ENCODE results near the gene SEC14L5.

SEC14L5 gene

DNA sequence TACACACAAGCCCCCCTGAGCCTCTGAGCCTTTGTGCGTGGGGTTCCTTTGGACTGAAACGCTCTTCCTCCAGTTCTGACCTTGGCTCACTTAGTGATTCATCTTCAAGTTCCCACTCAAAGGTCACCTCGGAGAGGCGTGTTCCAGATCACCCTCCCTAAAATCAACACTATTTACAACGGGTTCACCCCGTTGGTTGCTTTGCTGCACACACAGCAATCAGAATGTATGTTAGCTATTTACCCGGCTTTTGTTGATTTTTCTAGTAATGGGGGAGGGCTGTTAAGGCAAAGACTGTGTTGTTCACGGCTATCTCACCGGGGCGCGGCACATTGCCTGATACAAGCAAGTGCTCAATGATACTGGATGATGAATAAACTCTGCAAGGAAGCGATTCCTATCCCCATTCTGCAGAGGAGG, 74.6 kb downstream of the SEC14L5 start:
- Histone ChIP-seq H3K27me3 (ENCODE audit: control insufficient read depth, insufficient read depth, low read length, poor library complexity, severe bottlenecking) (peaks cover 9% of the 10 kb centered on the region), H3K9me3 (ENCODE audit: control insufficient read depth, low read length) (no peaks in the 10 kb centered on the region), H3K4me1 (ENCODE audit: control insufficient read depth, insufficient read depth, low read length) (peaks cover 11% of the 10 kb centered on the region), H3K27ac (ENCODE audit: insufficient read depth, low read depth, low read length, poor library complexity, severe bottlenecking) (no peak overlapping the region), H3K4me3 (ENCODE audit: insufficient read depth, low read depth, low read length) (peak overlapping the region; percentile 86), H3K36me3 (ENCODE audit: control insufficient read depth, insufficient read depth, low read length) (no peaks in the 10 kb centered on the region)
- WGBS, 2 experiments = 64 to 65% methylated on average over 12 of the region's 12 CpGs

DNA sequence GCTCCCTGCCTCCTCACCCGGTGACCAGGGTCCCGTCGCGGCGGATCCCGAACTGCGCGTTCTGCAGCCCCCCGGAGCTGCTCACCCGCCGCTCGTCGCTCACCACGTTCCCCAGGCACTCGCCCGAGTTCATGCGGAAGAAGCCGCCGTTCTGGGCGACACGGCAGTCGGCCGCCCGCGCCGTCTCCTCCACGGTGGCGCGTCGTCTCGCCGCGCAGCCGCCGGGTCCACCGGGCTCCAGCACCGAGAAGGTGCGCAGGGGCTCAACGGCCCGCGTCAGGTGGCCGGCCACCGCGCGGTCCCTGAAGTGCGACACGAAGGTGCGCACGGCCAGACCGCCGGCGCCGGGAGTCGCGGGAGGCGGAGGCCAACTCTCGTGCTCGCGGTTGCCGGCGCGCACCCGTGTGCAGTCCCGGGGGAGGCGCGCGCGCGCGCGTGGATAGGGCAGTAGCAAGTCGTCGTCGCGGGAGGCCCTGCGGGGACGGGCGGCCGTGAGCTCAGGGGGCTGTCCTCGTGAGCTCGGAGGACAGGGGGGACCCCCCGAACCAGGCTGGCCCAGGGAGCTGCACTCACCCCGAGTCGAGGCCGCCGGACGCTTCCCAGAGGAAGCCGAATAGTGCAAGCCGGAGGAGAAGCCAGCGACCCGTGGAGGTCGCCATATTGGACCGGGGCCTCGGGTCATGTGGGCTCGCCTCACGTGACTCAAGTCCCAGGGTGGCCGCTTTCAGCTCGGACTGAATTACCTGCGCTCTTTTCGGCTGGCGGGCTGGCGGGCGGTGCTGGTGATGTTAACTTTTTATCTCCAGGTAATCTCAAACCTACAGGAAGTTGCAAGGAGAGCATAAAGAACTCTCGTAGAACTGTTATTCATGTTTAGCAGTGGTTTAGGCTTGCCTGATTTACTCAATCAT, 75.4 kb downstream of the SEC14L5 start, which contains the start of gene NAGPA:
Gene NAGPA (minus strand): TSS at position 680 of the 911 bp plus-strand sequence. CDS start 21 bp downstream, at position 659.
- Histone ChIP-seq H3K27me3 (ENCODE audit: control insufficient read depth, insufficient read depth, low read length, poor library complexity, severe bottlenecking) (peaks cover 9% of the 10 kb centered on the region), H3K36me3 (ENCODE audit: control insufficient read depth, insufficient read depth, low read length) (no peaks in the 10 kb centered on the region), H3K4me3 (ENCODE audit: insufficient read depth, low read depth, low read length) (peak within 1 kb of the TSS; percentile 86), H3K9me3 (ENCODE audit: control insufficient read depth, low read length) (no peaks in the 10 kb centered on the region), H3K27ac (ENCODE audit: insufficient read depth, low read depth, low read length, poor library complexity, severe bottlenecking) (peak within 1 kb of the TSS; percentile 32), H3K4me1 (ENCODE audit: control insufficient read depth, insufficient read depth, low read length) (peaks cover 11% of the 10 kb centered on the region)
- WGBS, 2 experiments = 1% methylated on average over 104 of the region's 104 CpGs

DNA sequence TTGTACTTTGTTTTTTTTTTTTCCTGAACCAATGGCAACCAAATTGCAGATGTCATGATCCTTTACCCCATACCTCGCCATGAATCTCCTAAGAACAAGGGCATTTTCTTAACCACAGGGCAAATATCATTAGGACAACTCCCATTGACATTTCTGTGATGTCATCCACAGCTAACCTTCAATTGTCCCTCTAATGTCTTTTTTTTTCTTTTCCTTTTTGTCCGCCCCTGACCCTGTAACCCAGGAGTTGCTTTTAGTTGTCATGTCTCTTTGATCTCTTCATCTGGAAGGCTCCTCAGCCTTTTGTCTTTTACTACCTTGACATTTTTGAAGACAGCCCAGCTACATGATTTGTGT, 76.0 kb downstream of the SEC14L5 start:
- Histone ChIP-seq H3K36me3 (ENCODE audit: control insufficient read depth, insufficient read depth, low read length) (no peaks in the 10 kb centered on the region), H3K4me1 (ENCODE audit: control insufficient read depth, insufficient read depth, low read length) (peaks cover 11% of the 10 kb centered on the region), H3K27ac (ENCODE audit: insufficient read depth, low read depth, low read length, poor library complexity, severe bottlenecking) (no peak overlapping the region), H3K4me3 (ENCODE audit: insufficient read depth, low read depth, low read length) (peak overlapping the region; percentile 86), H3K9me3 (ENCODE audit: control insufficient read depth, low read length) (no peaks in the 10 kb centered on the region), H3K27me3 (ENCODE audit: control insufficient read depth, insufficient read depth, low read length, poor library complexity, severe bottlenecking) (peaks cover 9% of the 10 kb centered on the region)
- WGBS, 2 experiments = 39 to 44% methylated on average over 2 of the region's 2 CpGs

DNA sequence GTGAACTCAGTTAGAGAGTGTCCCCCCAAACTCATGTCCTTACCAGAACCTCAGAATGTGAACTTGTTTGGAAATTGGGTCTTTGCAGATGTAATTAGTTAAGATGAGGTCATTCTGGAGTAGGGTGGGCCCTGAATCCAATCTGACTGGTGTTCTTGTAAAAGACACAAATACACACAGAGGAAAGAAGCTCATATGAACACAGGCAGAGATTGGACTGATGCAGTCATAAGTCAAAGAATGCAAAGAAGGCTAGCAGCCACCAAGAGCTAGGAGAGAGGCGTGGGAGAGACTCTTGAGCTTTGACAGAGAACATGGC, 77.7 kb downstream of the SEC14L5 start:
- WGBS, 2 experiments = 85 to 90% methylated on average over 1 of the region's 1 CpG
- Histone ChIP-seq H3K36me3 (ENCODE audit: control insufficient read depth, insufficient read depth, low read length) (no peaks in the 10 kb centered on the region), H3K9me3 (ENCODE audit: control insufficient read depth, low read length) (no peaks in the 10 kb centered on the region), H3K27ac (ENCODE audit: insufficient read depth, low read depth, low read length, poor library complexity, severe bottlenecking) (no peak overlapping the region), H3K4me1 (ENCODE audit: control insufficient read depth, insufficient read depth, low read length) (peaks cover 11% of the 10 kb centered on the region), H3K27me3 (ENCODE audit: control insufficient read depth, insufficient read depth, low read length, poor library complexity, severe bottlenecking) (peaks cover 9% of the 10 kb centered on the region), H3K4me3 (ENCODE audit: insufficient read depth, low read depth, low read length) (no peak overlapping the region)

DNA sequence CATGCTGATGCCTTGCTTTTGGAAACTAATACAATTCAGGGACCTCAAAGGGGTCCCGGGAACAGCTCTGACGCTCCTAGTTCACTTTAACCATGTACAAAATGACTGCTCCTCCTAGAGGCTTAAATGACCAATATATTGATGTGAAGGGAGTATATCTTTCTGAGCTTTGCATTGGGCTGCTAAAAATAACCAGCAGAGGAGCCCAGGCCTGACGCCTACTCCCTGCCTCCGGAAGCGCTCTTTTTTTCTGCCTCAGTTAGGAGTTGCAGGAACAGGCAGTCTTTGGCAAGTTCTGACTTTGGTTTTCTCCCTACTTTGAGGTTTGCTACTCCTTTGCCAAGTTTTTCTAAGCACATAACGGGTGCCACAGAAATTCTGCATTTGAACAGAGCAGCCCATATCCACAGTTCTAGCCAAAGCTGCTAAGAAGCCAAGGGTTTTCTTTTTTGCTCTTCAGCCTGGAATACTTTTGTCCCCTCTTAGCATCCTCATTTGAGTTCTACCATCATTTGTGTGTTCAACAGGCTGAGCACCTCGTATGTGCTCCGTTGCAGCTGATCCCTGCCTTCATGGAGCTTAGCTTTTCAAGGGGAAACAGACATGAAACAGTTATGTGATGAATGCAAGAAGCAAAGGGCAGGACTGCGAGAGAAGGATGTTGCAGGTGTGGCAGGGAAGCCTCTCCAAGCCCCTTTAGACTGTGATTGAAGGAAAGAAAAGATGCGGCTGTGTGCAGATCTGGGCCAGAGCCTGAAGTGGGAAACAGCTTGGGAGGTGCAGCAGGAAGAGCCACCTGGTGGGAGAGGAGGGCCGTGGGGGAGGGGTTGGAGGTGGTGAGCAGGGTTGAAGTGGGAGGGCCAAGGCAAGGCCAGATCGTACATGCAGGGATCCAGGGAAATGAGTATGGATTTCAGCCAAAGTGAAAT, 78.4 kb downstream of the SEC14L5 start:
- Histone ChIP-seq H3K36me3 (ENCODE audit: control insufficient read depth, insufficient read depth, low read length) (no peaks in the 10 kb centered on the region), H3K9me3 (ENCODE audit: control insufficient read depth, low read length) (no peaks in the 10 kb centered on the region), H3K27ac (ENCODE audit: insufficient read depth, low read depth, low read length, poor library complexity, severe bottlenecking) (no peak overlapping the region), H3K4me3 (ENCODE audit: insufficient read depth, low read depth, low read length) (no peak overlapping the region), H3K27me3 (ENCODE audit: control insufficient read depth, insufficient read depth, low read length, poor library complexity, severe bottlenecking) (peaks cover 9% of the 10 kb centered on the region), H3K4me1 (ENCODE audit: control insufficient read depth, insufficient read depth, low read length) (peaks cover 11% of the 10 kb centered on the region)
- 64% methylated on average over 12 of the region's 12 CpGs for WGBS, 2 experiments

DNA sequence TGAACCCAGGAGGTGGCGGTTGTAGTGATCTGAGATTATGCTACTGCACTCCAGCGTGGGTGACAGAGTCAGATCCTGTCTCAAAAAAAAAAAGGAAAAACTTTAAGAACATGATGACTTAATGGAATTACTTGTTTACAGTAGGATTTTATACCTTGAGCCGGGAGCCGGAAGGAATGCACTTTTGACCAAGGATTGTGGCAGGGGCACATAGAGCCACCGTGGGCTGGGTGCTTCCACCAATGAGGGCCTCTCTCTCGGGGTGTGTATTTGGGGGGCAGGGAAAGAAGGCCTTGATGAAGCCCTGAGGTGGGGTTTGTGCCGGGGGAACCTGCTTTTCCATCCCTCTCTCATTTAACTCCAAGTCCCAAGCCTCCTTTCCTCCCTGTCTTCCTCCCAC, 82.3 kb downstream of the SEC14L5 start:
- 90 to 93% methylated on average over 7 of the region's 7 CpGs for WGBS, 2 experiments
- Histone ChIP-seq H3K27me3 (ENCODE audit: control insufficient read depth, insufficient read depth, low read length, poor library complexity, severe bottlenecking) (no peaks in the 10 kb centered on the region), H3K4me3 (ENCODE audit: insufficient read depth, low read depth, low read length) (no peak overlapping the region), H3K4me1 (ENCODE audit: control insufficient read depth, insufficient read depth, low read length) (no peaks in the 10 kb centered on the region), H3K9me3 (ENCODE audit: control insufficient read depth, low read length) (no peaks in the 10 kb centered on the region), H3K27ac (ENCODE audit: insufficient read depth, low read depth, low read length, poor library complexity, severe bottlenecking) (no peak overlapping the region), H3K36me3 (ENCODE audit: control insufficient read depth, insufficient read depth, low read length) (no peaks in the 10 kb centered on the region)

DNA sequence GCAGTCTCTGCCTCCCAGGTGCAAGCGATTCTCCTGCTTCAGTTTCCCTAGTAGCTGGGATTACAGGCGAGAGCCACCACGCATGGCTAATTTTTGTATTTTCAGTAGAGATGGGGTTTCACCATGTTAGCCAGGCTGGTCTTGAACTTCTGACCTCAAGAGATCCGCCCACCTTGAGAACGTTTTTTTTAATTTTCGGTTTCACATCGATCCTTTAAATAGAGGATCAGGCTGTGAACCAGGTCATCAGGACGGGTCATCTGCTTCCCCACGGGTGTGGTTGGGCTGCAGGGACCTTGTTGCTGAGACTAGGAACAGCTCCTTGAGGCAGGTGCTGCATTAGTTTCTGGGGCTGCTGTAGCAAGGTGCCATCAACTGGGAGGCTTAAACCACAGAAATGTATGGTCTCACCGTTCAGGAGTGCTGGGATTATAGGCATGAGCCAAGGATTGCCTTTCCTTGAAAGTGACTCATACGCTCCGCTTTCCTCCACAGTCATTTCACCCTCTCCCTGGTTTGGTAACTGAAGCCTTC, 83.5 kb downstream of the SEC14L5 start:
- no peak overlapping the region for H3K4me3 ChIP-seq (ENCODE audit: insufficient read depth, low read depth, low read length)
- H3K36me3 ChIP-seq (ENCODE audit: control insufficient read depth, insufficient read depth, low read length) = no peaks in the 10 kb centered on the region
- WGBS, 2 experiments = 85 to 91% methylated on average over 12 of the region's 12 CpGs
- H3K9me3 ChIP-seq (ENCODE audit: control insufficient read depth, low read length) = no peaks in the 10 kb centered on the region
- H3K4me1 ChIP-seq (ENCODE audit: control insufficient read depth, insufficient read depth, low read length) = no peaks in the 10 kb centered on the region
- H3K27me3 ChIP-seq (ENCODE audit: control insufficient read depth, insufficient read depth, low read length, poor library complexity, severe bottlenecking) = no peaks in the 10 kb centered on the region
- no peak overlapping the region for H3K27ac ChIP-seq (ENCODE audit: insufficient read depth, low read depth, low read length, poor library complexity, severe bottlenecking)

GRCh38 chr16:5042574-5043171, 84.5 kb downstream of the SEC14L5 start:
- no peaks in the 10 kb centered on the region for H3K36me3 ChIP-seq (ENCODE audit: control insufficient read depth, insufficient read depth, low read length)
- 79% methylated on average over 14 of the region's 14 CpGs for WGBS, 2 experiments
- no peaks in the 10 kb centered on the region for H3K9me3 ChIP-seq (ENCODE audit: control insufficient read depth, low read length)

DNA sequence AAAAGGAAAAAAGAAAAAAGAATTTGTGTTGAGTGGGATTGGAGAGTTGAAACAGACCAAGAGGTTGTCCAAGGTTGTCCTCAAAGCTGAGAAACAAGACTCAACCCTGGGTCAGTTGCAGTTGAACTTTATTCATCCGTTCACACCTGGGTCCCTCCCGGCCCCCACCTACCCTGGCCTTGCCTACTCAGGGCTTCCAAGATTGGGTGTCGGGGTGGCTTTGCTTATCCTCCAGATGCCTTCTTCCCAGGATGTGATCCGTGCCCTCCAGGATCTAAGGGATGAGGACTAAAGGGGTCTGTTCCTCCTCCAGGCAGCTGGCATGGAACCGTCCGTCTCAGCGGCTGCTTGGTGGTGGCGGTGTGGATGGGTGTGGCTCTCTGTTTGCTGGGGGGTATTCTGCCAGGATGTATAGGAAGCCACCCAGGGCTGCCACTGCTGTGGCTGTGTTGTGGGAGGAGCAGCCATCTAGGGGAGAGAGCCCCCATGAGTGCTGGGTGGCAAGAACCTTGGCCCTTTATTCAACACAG, 85.9 kb downstream of the SEC14L5 start:
- Histone ChIP-seq H3K27ac (ENCODE audit: insufficient read depth, low read depth, low read length, poor library complexity, severe bottlenecking) (no peak overlapping the region), H3K4me3 (ENCODE audit: insufficient read depth, low read depth, low read length) (no peak overlapping the region), H3K36me3 (ENCODE audit: control insufficient read depth, insufficient read depth, low read length) (no peaks in the 10 kb centered on the region), H3K9me3 (ENCODE audit: control insufficient read depth, low read length) (no peaks in the 10 kb centered on the region), H3K27me3 (ENCODE audit: control insufficient read depth, insufficient read depth, low read length, poor library complexity, severe bottlenecking) (no peaks in the 10 kb centered on the region), H3K4me1 (ENCODE audit: control insufficient read depth, insufficient read depth, low read length) (no peaks in the 10 kb centered on the region)
- WGBS, 2 experiments = 94 to 96% methylated on average over 8 of the region's 8 CpGs

More at GRCh38 chr16:5042574-5043171, 84.5 kb downstream of the SEC14L5 start:
- Histone ChIP-seq H3K4me1 (ENCODE audit: control insufficient read depth, insufficient read depth, low read length) (no peaks in the 10 kb centered on the region), H3K27me3 (ENCODE audit: control insufficient read depth, insufficient read depth, low read length, poor library complexity, severe bottlenecking) (no peaks in the 10 kb centered on the region), H3K4me3 (ENCODE audit: insufficient read depth, low read depth, low read length) (no peak overlapping the region), H3K27ac (ENCODE audit: insufficient read depth, low read depth, low read length, poor library complexity, severe bottlenecking) (no peak overlapping the region)
